GM19397 (cell line): Measurements from ENCODE around the gene ABCA9.

Experiments
- ATAC-seq: cut with Tn5 transposase; IDR thresholded peaks from one replicate; pipeline ENCODE4 v1.9.1; 2021; ENCODE audit warnings: mild to moderate bottlenecking, moderate library complexity; ENCODE audit not compliant: unreplicated experiment

Gene ABCA9

DNA sequence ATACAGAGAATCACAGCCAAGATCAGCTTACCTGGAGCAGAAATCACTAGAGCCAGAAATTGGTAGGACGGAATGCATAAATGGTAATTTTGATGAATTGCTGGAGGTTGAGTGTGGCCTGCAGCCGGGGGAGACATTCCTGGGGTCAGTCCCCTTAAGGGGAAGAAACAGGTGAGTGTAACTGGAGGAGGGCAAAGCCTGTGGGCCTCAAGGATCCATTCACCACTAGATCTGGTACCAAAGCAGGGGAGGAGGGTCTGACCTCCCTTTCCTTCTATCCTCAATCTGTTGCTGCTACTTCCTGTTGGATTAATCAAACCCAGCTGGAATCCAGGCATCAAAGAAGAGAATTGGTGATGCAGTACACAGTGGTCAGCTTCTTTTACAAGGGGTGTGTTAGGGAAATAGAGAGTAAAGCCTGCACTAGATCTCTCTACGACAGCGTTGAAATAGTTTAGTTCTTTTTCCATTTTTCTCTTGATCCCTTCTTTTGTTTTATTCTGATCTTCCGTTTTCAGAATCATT, 8.6 kb upstream of the ABCA9 start:
- no peak for ATAC-seq

DNA sequence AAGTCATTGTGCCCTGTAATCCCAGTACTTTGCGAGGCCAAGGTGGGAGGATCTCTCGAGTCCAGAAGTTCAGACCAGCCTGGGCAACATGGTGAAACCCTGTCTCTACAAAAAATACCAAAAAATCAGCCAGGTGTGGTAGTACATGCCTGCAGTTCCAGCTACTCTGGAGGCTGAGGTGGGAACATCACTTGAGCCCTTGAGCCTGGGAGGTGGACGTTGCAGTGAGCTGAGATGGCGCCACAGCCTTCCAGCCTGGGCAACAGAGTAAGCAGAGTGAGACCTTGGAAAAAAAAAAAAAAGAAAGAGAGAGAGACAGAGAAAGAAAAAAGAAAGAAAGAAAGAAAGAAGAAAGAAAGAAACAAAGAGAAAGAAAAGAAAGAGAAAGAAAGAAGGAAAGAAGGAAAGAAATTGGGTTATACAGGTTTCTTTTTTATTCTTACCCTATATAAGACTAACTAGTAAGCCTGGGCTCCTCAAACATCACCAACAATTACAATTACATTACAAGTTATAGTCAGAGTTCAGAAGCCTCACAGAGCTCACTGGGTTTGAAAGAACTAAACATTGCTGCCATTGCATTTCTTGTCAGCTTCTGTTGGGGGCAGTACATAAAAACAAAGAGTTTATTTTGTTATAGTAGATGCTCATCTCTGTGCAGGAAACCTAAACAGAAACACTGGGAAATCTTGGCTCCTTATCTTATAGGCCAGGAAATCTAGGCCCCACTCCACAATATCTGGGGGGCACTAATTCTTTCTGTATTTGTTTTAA, 6.7 kb upstream of the ABCA9 start:
- no peak for ATAC-seq

GRCh38 chr17:69066482-69066881, 5.8 kb upstream of the ABCA9 start:
- no peak for ATAC-seq

GRCh38 chr17:69065113-69065512, 4.4 kb upstream of the ABCA9 start:
- no peak for ATAC-seq

GRCh38 chr17:69064476-69064875, 3.7 kb upstream of the ABCA9 start:
- ATAC-seq: no peak

GRCh38 chr17:69064001-69064400, 3.3 kb upstream of the ABCA9 start:
- no peak for ATAC-seq

DNA sequence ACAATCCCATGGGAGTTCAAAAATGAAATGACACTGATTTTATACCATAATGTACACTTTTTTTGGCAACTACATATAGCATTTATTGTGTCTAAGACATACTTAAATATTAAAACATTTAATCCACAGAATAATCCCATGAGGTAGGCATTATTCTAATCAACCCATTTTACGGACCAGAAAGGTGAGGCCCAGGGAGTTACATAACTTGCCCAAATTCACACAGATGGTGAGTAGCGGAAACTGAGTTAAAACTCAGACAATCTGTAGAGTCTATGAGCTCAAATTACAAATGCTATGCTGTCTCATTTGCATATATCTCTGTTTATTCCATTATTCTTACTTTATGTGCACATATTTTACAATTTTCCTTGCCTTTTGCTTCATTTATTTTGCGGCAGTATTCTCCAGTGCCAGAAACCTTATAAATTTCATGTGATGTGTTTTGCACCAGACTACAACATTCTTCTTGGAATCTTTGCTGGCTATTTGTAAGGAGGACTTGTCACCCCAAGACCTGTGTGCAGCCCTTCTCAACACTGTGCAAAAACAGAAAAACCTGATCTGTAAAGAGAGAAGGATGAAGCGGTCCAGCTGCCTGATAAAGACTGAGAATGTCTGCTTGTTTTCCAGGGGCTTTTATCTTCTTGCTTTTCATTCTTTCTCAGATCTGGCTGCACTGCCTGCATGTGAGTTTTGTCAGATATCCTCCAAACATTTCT, 2.3 kb upstream of the ABCA9 start:
- ATAC-seq: no peak

DNA sequence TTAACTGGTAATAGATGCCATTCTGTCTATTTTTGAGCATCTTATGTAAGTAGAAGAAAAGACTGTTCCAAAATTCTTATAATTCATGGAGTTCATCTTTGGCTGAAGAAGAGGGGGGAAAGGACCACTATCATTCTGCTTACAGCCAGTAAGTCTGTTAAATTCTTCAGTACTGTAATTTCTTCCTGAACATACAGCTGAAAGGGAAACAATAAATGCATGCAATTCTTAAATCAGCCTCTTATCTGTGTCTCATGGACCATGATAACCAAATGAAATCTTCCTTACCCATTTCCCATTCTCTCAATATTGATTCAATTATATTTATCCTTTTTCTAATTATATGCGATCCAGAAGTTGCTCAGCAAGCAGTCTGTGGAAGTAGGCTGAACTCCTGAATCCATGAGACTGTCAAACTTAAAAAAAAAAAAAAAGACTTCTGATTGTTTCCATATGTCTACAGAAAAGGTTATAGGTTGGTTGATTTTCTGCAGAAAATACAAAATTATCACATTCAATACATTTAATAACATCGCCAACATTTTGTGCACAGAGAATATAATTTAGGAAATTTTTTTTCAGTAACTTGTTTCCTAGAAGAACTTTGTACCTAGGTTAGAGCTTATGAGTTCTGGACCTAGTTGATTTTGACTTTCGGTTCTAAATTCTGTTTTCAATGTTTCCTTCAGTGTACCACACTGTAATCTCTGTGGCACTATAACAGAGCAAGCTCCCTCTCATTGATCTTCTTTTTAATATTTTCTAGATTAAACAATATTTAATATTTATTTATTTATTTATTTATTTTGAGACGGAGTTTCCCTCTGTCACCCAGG, 1.2 kb upstream of the ABCA9 start:
- ATAC-seq: no peak

DNA sequence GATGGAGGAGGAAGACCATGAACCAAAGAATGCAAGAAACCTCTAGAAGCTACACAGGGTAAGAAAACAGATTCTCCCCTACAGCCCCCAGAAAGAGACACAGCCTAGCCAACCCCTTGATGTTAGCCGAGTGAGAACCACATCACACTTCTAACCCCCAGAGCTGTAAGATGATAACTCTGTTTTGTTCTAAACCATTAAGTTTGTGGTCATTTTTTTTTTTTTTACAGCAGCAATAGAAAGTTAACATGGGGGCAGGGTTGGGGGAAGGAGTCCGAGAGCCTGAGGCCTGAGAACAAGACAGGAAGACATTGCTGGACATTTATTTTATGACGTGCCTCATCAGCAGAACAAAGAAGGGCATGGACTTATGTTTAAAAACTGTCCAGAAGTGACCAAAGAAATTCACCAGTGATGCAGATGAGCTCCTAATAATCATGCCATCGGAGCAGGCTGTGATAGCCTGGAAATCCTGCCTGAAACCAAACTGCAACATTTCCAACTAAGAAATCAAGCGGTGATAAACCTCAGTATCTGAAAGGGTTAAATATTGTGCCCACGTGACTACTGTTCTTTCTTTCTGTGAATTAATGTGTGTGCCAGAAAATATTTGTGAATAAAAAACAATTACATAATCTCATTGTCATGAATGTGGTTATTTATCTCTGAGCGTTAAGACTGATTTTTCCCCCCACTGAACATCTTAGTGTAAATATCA, 1.1 kb downstream of the ABCA9 start:
- no peak for ATAC-seq

DNA sequence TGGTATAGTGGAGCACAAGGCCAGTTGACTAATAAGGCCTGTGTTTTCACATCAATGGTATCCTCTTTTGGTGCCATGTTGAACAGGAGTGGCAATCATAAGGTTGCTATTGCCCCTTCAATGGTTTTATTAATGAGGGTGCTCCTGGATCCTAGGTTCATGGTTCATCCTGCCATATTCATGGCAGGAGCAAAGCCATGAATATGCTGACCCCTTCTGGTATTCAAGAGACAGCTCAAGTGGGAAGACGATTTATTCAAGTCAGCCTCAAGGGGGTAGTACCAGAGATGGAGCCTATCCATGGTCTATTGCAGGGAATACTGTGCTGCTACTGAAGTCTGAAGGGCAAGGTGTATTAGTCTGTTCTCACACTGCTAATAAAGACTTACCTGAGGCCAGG, 2.6 kb downstream of the ABCA9 start:
- no peak for ATAC-seq

DNA sequence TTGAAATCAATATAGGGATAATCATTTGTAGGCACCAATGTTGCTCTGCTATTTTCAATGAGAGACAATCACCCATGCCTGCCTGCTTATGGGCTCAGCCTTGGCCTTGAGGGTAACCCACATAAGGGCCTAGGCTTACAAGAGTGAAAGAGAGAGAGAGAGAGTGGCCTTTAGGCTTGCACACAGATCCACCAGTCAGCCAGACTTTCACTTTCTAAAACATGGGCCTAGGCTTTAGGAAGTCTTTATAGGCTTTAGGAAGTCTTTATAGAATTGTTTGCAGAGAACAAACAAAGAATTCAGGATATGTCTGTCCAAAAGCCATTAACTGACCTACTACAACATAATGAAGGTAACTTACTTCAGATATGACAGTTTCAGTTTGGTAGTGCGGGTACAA, 3.4 kb downstream of the ABCA9 start:
- no peak for ATAC-seq

- no peak for ATAC-seq
Observed at GRCh38 chr17:69056179-69056823, 4.4 kb downstream of the ABCA9 start.

GRCh38 chr17:69055334-69055733, 5.4 kb downstream of the ABCA9 start:
- no peak for ATAC-seq

DNA sequence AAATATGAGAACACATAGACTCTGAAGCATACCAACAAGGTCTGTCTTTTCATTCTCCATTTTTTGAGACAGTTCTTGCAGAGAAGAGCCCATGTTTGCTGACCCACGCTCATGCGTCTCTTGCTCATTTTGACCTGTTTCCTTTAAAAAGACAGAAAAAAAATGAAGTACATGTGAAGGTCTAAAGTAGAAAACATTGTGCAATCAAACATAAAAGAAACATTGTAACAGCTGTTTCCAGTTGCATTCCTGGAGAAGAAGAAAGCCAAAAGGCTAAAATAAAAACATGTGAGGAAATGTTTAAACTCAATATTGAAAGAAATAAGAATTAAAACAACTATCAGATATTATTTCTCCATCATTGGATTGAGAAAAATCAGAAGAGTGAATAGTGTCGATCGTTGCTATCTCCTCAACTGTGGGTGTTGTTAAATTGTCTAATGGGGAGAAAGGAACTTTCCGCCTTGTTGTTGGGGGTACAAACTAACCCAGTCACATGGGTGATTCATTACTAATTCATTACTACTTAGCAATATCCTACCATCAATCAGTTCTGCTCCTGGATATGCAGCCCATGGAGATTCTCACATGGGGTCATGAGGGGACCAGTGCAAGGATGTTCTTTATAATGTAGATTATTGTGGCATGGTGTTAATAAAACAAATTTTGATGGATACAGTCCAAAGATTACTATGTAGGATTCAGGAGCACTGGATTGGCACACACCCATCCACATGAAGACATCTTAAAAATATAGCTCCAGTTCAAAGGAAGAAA, 9.5 kb downstream of the ABCA9 start:
- ATAC-seq: no peak

- no peak for ATAC-seq
Observed at GRCh38 chr17:69048634-69049033, 12.1 kb downstream of the ABCA9 start.

DNA sequence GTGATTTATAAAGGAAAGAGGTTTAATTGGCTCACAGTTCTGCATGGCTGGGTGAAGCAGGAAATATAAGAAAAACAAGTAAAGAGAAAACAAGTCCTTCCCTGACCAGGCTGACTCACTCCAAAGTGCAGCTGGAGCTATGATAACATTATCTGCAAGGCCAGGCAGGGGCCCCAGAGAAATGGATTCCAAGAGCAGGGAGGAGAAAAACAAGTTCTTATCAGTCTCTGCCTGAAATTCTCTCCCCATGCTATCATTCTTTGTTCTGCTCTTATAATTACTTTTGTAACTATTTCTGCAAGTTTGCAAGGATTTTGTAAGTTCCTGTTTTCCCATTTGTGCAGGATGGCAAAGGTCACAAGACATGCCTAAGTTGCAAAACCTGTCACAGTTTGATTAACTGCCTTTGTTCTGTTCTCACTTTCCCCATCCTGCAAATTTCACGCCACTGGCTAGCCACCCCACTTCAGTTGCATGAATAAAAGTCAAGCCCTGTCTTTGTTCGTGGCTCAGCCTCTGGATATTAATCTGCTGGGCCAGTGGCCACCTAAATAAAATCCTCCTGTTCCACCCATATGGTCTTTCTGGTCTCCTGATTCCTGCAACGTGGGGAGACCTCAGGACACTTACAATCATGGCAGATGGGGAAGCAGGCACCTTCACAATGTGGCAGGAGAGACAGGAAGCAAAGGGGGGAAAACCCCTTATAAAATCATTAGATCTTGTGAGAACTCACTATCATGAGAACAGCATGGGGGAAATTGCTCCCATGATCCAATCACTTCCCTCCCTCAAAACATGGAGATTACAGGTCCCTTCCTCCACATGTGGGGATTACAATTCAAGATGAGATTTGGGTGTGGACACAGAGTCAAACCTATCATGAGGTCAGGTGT, 13.1 kb downstream of the ABCA9 start:
- no peak for ATAC-seq

- ATAC-seq: no peak
Observed at GRCh38 chr17:69046121-69046807, 14.5 kb downstream of the ABCA9 start.

- no peak for ATAC-seq
Observed at GRCh38 chr17:69045646-69046045, 15.1 kb downstream of the ABCA9 start.
